Activated CD4-positive, alpha-beta T cell treated with anti-CD3 and anti-CD28 coated beads for 1 hour (primary cell): Measurements from ENCODE around the gene FAM8A1.

Experiments used
- DNase-seq: peaks from one replicate; pipeline ENCODE4 v3.0.0-alpha.2; 2020

Gene FAM8A1

GRCh38 chr6:17602888-17603287 lies 2.8 kb downstream of the FAM8A1 start:
- no peak for DNase-seq

GRCh38 chr6:17606606-17607005 lies 6.5 kb downstream of the FAM8A1 start:
- no peak for DNase-seq

GRCh38 chr6:17610835-17611234 lies 10.7 kb downstream of the FAM8A1 start:
- DNase-seq, result no peak

- DNase-seq, result no peak
Observed at GRCh38 chr6:17612048-17612447, 11.9 kb downstream of the FAM8A1 start.

- DNase-seq, result no peak
Observed at GRCh38 chr6:17615794-17616193, 15.7 kb downstream of the FAM8A1 start.

- DNase-seq, result no peak
Observed at GRCh38 chr6:17621003-17621402, 20.9 kb downstream of the FAM8A1 start.

- no peak for DNase-seq
Observed at GRCh38 chr6:17622144-17622543, 22.0 kb downstream of the FAM8A1 start.

- no peak for DNase-seq
Observed at GRCh38 chr6:17624396-17624795, 24.3 kb downstream of the FAM8A1 start.

- DNase-seq, result no peak
Observed at GRCh38 chr6:17628873-17629272, 28.8 kb downstream of the FAM8A1 start.

- no peak for DNase-seq
Observed at GRCh38 chr6:17629824-17630510, 29.9 kb downstream of the FAM8A1 start.

GRCh38 chr6:17630511-17631073 lies 30.5 kb downstream of the FAM8A1 start:
- no peak for DNase-seq

- DNase-seq, result no peak
Observed at GRCh38 chr6:17632934-17633333, 32.8 kb downstream of the FAM8A1 start.

- DNase-seq, result no peak
Observed at GRCh38 chr6:17633465-17634188, 33.5 kb downstream of the FAM8A1 start.

GRCh38 chr6:17635568-17635967 lies 35.5 kb downstream of the FAM8A1 start:
- no peak for DNase-seq

GRCh38 chr6:17638212-17638715 lies 38.2 kb downstream of the FAM8A1 start:
- no peak for DNase-seq

- no peak for DNase-seq
Observed at GRCh38 chr6:17640477-17640917, 40.4 kb downstream of the FAM8A1 start.

- no peak for DNase-seq
Observed at GRCh38 chr6:17648745-17649144, 48.6 kb downstream of the FAM8A1 start.

GRCh38 chr6:17650656-17651309 lies 50.7 kb downstream of the FAM8A1 start:
- no peak for DNase-seq

GRCh38 chr6:17653198-17653882 lies 53.2 kb downstream of the FAM8A1 start:
- DNase-seq, result no peak

- DNase-seq, result no peak
Observed at GRCh38 chr6:17656092-17656491, 56.0 kb downstream of the FAM8A1 start.

- DNase-seq, result no peak
Observed at GRCh38 chr6:17656644-17657043, 56.5 kb downstream of the FAM8A1 start.
